Adipocyte (in vitro differentiated cells): Measurements from ENCODE around the gene GPRIN1.

ENCODE experiments used
- DNase-seq: peaks from one replicate; pipeline ENCODE4 v3.0.0-alpha.2; 2015; ENCODE audit warnings: low read depth
- H3K27me3 ChIP-seq: replicated peaks from 2 replicates; pipeline ENCODE4 v1.7.0; 2013; ENCODE audit warnings: mild to moderate bottlenecking, low read length, moderate library complexity; ENCODE audit not compliant: control insufficient read depth, insufficient read depth
- H3K36me3 ChIP-seq: 2 replicates; pipeline ENCODE4 v1.7.0; 2013; ENCODE audit warnings: low read length, mild to moderate bottlenecking, moderate library complexity; ENCODE audit not compliant: control insufficient read depth, insufficient read depth, severe bottlenecking
- H3K4me1 ChIP-seq: 2 replicates; pipeline ENCODE4 v1.7.0; 2013; ENCODE audit warnings: mild to moderate bottlenecking, low read length, moderate library complexity; ENCODE audit not compliant: control insufficient read depth, insufficient read depth
- H3K4me3 ChIP-seq: 2 replicates; pipeline ENCODE4 v1.7.0; 2013; ENCODE audit warnings: mild to moderate bottlenecking, low read length, moderate library complexity
- H3K9ac ChIP-seq: 2 replicates; pipeline ENCODE4 v1.7.0; 2013; ENCODE audit warnings: mild to moderate bottlenecking, low read length, moderate library complexity
- H3K9me3 ChIP-seq: 2 replicates; pipeline ENCODE4 v1.7.0; 2013; ENCODE audit warnings: mild to moderate bottlenecking, low read length, moderate library complexity; ENCODE audit not compliant: control insufficient read depth

GPRIN1 gene

GRCh38 chr5:176619569-176620332, 9.8 kb upstream of the GPRIN1 start:
- no peak for DNase-seq
- Histone ChIP-seq H3K4me1 (peaks cover 7% of the 10 kb centered on the region), H3K27me3 (peaks cover 34% of the 10 kb centered on the region), H3K4me3 (no peak overlapping the region), H3K9ac (no peak overlapping the region), H3K36me3 (no peaks in the 10 kb centered on the region), H3K9me3 (no peaks in the 10 kb centered on the region)

- Histone ChIP-seq H3K4me3 (no peak overlapping the region), H3K4me1 (peaks cover 11% of the 10 kb centered on the region), H3K9me3 (no peaks in the 10 kb centered on the region), H3K27me3 (peaks cover 33% of the 10 kb centered on the region), H3K9ac (no peak overlapping the region), H3K36me3 (no peaks in the 10 kb centered on the region)
- peak; percentile 78 for DNase-seq
Measured at GRCh38 chr5:176619203-176619568, 9.2 kb upstream of the GPRIN1 start.

GRCh38 chr5:176618783-176619182, 8.8 kb upstream of the GPRIN1 start:
- peaks cover 30% of the 10 kb centered on the region for H3K27me3 ChIP-seq
- no peaks in the 10 kb centered on the region for H3K36me3 ChIP-seq
- no peak for DNase-seq
- no peak overlapping the region for H3K9ac ChIP-seq
- no peaks in the 10 kb centered on the region for H3K9me3 ChIP-seq
- H3K4me3 ChIP-seq, result no peak overlapping the region
- peaks cover 15% of the 10 kb centered on the region for H3K4me1 ChIP-seq

DNA sequence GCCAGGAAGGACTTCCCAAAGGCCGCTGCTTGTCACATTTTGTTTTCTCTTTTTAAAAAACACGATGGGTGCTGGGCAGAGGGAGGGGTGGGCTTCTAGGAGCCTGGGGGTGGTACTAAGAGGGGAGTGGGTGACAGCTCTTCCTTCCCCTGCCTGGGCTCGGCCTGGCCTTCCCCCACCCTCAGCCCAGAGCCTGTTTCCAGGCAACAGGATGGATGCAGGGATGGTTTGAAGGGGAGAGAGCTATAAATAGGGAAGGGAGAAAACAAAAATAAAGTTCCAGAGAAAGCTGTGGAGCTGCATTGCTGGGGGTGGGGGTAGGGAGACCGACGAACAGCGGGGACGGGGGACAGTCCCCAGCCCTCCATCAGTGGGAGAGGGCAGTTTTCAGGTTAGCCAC, 6.6 kb upstream of the GPRIN1 start:
- no peaks in the 10 kb centered on the region for H3K36me3 ChIP-seq
- no peak overlapping the region for H3K9ac ChIP-seq
- H3K9me3 ChIP-seq, result no peaks in the 10 kb centered on the region
- peaks cover 28% of the 10 kb centered on the region for H3K27me3 ChIP-seq
- no peak overlapping the region for H3K4me3 ChIP-seq
- DNase-seq, result no peak
- H3K4me1 ChIP-seq, result peaks cover 20% of the 10 kb centered on the region

DNA sequence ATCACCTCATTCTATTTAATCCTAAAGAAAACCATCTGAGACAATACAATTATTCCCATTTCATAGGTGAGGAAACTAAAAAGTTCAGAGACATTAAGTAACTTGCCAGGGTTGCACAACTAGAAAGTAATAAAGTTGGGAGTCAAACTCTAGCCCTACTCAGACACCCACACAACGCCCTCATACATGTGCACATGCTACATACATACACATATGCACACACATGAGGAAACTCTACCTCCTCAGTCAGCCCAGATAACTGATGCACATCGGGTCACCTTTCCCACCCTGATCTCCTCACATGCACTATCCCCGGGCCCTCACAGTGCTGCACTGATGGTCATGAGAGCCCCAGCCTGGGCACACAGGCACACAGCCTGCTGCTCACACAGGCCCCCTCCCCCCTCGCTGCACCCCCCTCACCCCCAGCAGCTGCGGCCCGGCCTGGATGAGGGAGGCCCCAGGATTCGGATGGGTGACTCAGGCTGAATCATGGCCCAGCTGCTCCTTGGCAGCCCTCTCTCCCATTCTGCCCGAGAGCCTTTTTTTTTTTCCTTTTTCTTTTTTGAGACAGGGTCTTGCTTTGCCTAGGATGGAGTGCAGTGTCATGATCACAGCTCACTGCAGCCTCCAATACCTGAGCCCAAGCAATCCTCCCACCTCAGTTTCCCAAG, 5.0 kb upstream of the GPRIN1 start:
- H3K4me1 ChIP-seq, result peaks cover 21% of the 10 kb centered on the region
- H3K36me3 ChIP-seq, result no peaks in the 10 kb centered on the region
- no peaks in the 10 kb centered on the region for H3K9me3 ChIP-seq
- no peak overlapping the region for H3K9ac ChIP-seq
- peaks cover 19% of the 10 kb centered on the region for H3K27me3 ChIP-seq
- DNase-seq, result peak; percentile 70
- H3K4me3 ChIP-seq, result no peak overlapping the region

DNA sequence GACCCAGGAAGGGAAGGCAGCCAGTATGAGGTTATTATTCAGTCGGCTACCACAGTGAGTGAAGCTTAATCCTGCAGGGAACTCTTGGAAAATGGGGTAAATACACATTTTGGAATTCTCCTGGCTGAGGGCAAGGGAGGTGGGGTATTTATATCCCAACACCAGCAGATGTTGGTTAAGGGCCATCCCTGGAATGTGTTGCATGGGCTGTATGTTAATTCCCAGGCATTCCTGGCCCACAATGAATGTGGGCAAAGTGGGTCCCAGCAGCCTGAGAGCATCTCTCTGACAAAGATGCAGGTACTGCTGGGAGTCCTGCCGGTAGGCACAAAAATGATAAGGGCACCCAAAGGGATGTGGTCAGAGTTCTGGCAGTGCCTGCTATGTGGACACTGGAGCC, 2.9 kb upstream of the GPRIN1 start:
- no peak overlapping the region for H3K4me3 ChIP-seq
- H3K9me3 ChIP-seq, result no peaks in the 10 kb centered on the region
- peaks cover 2% of the 10 kb centered on the region for H3K27me3 ChIP-seq
- no peaks in the 10 kb centered on the region for H3K36me3 ChIP-seq
- H3K4me1 ChIP-seq, result peaks cover 21% of the 10 kb centered on the region
- DNase-seq, result no peak
- H3K9ac ChIP-seq, result no peak overlapping the region

DNA sequence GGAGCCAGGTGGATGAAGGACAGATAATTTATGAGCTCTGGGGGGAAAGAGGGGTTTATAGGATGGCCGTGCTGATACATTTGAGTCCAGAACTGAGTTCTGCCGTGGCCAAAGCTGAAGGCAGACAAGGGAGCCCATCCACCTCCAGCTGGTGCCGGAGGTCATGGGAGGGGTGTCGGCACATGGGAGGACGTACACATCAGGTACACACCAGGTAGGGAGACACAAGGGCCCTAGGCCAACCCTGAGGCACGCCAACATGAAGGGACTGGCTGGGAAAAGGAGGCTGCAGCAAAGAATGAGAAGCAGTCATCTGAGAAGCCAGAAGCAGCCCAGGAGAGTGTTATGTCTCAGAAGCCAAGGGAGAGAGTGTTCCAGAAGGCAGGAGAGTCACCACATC, 2.1 kb upstream of the GPRIN1 start:
- Histone ChIP-seq H3K36me3 (no peaks in the 10 kb centered on the region), H3K4me1 (peaks cover 21% of the 10 kb centered on the region), H3K9ac (no peak overlapping the region), H3K27me3 (no peaks in the 10 kb centered on the region), H3K4me3 (no peak overlapping the region), H3K9me3 (no peaks in the 10 kb centered on the region)
- DNase-seq, result no peak

- peaks cover 21% of the 10 kb centered on the region for H3K4me1 ChIP-seq
- H3K27me3 ChIP-seq, result no peaks in the 10 kb centered on the region
- H3K36me3 ChIP-seq, result no peaks in the 10 kb centered on the region
- H3K4me3 ChIP-seq, result no peak overlapping the region
- H3K9me3 ChIP-seq, result no peaks in the 10 kb centered on the region
- H3K9ac ChIP-seq, result no peak overlapping the region
- DNase-seq, result peak; percentile 91
Measured at GRCh38 chr5:176611435-176611834, 1.5 kb upstream of the GPRIN1 start.

DNA sequence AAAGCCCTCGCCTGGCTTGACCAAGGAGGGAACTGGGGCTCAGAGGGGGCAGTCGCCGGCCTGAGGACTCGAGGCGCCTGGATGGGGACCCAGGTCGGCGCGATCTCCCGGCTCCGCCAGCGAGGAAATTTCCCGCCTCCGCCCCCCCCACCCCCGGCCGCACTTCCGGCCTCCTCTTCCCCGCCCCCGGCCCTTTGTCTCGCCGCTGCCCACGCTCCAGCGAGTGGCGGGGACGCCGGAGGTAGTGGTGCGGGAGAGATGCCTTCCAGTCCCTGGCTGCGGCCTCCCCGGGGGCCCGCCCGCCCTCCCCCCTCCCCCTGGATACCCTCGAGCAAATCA, 448 bp upstream of the GPRIN1 start:
- no peaks in the 10 kb centered on the region for H3K27me3 ChIP-seq
- H3K4me1 ChIP-seq, result peaks cover 19% of the 10 kb centered on the region
- H3K36me3 ChIP-seq, result no peaks in the 10 kb centered on the region
- DNase-seq, result peak; percentile 15
- no peak overlapping the region for H3K9ac ChIP-seq
- H3K9me3 ChIP-seq, result no peaks in the 10 kb centered on the region
- peak overlapping the region; percentile 78 for H3K4me3 ChIP-seq

GRCh38 chr5:176608937-176609723, 826 bp downstream of the GPRIN1 start:
- no peak for DNase-seq
- Histone ChIP-seq H3K4me3 (peak overlapping the region; percentile 69), H3K9ac (no peak overlapping the region), H3K36me3 (no peaks in the 10 kb centered on the region), H3K9me3 (no peaks in the 10 kb centered on the region), H3K27me3 (no peaks in the 10 kb centered on the region), H3K4me1 (peaks cover 9% of the 10 kb centered on the region)

GRCh38 chr5:176608142-176608705, 1.7 kb downstream of the GPRIN1 start:
- no peaks in the 10 kb centered on the region for H3K27me3 ChIP-seq
- H3K9me3 ChIP-seq, result no peaks in the 10 kb centered on the region
- no peaks in the 10 kb centered on the region for H3K36me3 ChIP-seq
- peaks cover 3% of the 10 kb centered on the region for H3K4me1 ChIP-seq
- H3K4me3 ChIP-seq, result no peak overlapping the region
- DNase-seq, result no peak
- no peak overlapping the region for H3K9ac ChIP-seq
